PC-3 (cell line): ENCODE data around the gene ITSN1. TPM values are rescaled to one million over a fixed set of nuclear protein-coding genes. Genes with fewer than 3 reads are reported as not detected.
"Not testable (repeated sequence)": the region's sequence is repeated elsewhere in the genome, so short reads cannot be mapped to it uniquely, and the experiment has no call there.

Source experiments
- ATAC-seq: fragments of 200-7000 bp; cut with Tn5 transposase; 2 replicates; pipeline ENCODE4 v1.9.1; 2020; ENCODE audit warnings: mild to moderate bottlenecking, moderate library complexity
- BruUV-seq: library from RNA; stranded (reverse); fragments of 400-500 nt; replicated peaks from 2 replicates; lab custom pipeline; 2021; lab: Mats Ljungman, UMichigan
- CTCF ChIA-PET: fragments of 300-600 bp; sonication (Branson Sonifier 250); formaldehyde crosslinking; loops from one replicate; lab custom pipeline; 2022; ENCODE audit warnings: antibody characterized with exemption; lab: Charles Lee
- POLR2A ChIA-PET: fragments of 300-600 bp; sonication (Branson Sonifier 250); formaldehyde crosslinking; loops from one replicate; lab custom pipeline; 2022; ENCODE audit warnings: antibody characterized with exemption; ENCODE audit not compliant: unreplicated experiment; lab: Charles Lee
- DNase-seq: peaks from one replicate; pipeline ENCODE4 v3.0.0-alpha.2; 2015
- H2AFZ ChIP-seq: fragments of 300-600 bp; sonication (generic); 2 replicates; pipeline ENCODE4 v1.6.0; 2016; ENCODE audit warnings: antibody characterized with exemption, low read length
- H3F3A ChIP-seq: fragments of 300-600 bp; sonication (generic); one replicate; pipeline ENCODE4 v1.6.0; 2017; ENCODE audit warnings: antibody characterized with exemption, low read length, control low read depth, mild to moderate bottlenecking; ENCODE audit not compliant: unreplicated experiment
- H3K27ac ChIP-seq: fragments of 300-600 bp; sonication (generic); 2 replicates; pipeline ENCODE4 v1.5.1; 2016; ENCODE audit warnings: mild to moderate bottlenecking, low read length
- H3K27me3 ChIP-seq: fragments of 300-600 bp; sonication (generic); 2 replicates; pipeline ENCODE4 v1.6.1; 2016; ENCODE audit warnings: low read length, mixed read lengths
- H3K36me3 ChIP-seq: fragments of 300-600 bp; sonication (generic); 2 replicates; pipeline ENCODE4 v1.6.1; 2016; ENCODE audit warnings: low read depth, mixed run types, low read length, mixed read lengths
- H3K4me1 ChIP-seq: fragments of 300-600 bp; sonication (generic); 2 replicates; pipeline ENCODE4 v1.5.1; 2016; ENCODE audit warnings: low read length; ENCODE audit not compliant: insufficient read depth
- H3K4me2 ChIP-seq: fragments of 300-600 bp; sonication (generic); 2 replicates; pipeline ENCODE4 v1.6.0; 2016; ENCODE audit warnings: low read length
- H3K4me3 ChIP-seq: fragments of 300-600 bp; sonication (generic); 2 replicates; pipeline ENCODE4 v1.5.1; 2016; ENCODE audit warnings: mild to moderate bottlenecking, low read length, mixed read lengths
- H3K79me2 ChIP-seq: fragments of 300-600 bp; sonication (generic); 2 replicates; pipeline ENCODE4 v1.6.1; 2017; ENCODE audit warnings: low read length, mixed read lengths
- H3K9ac ChIP-seq: fragments of 300-600 bp; sonication (generic); 2 replicates; pipeline ENCODE4 v1.6.0; 2016; ENCODE audit warnings: mild to moderate bottlenecking, low read length
- H3K9me2 ChIP-seq: fragments of 300-600 bp; sonication (generic); replicated peaks from 2 replicates; pipeline ENCODE4 v1.6.1; 2016; ENCODE audit warnings: mixed run types, low read length, mixed read lengths
- H3K9me3 ChIP-seq: fragments of 300-600 bp; sonication (generic); 2 replicates; pipeline ENCODE4 v1.6.1; 2016; ENCODE audit warnings: low read length, mixed read lengths
- H4K20me1 ChIP-seq: fragments of 300-600 bp; sonication (generic); 2 replicates; pipeline ENCODE4 v1.6.1; 2016; ENCODE audit warnings: low read length, mixed read lengths
- CTCF ChIP-seq: fragments of 300-600 bp; sonication (generic); conservative IDR thresholded peaks from 2 replicates; pipeline ENCODE4 v1.5.1; 2017; ENCODE audit warnings: antibody characterized with exemption, low read depth, mild to moderate bottlenecking, low read length
- EZH2 ChIP-seq: fragments of 300-600 bp; sonication (generic); IDR thresholded peaks from one replicate; pipeline ENCODE4 v1.6.1; 2017; ENCODE audit warnings: antibody characterized with exemption, mild to moderate bottlenecking, low read length; ENCODE audit not compliant: unreplicated experiment
- EZH2phosphoT487 ChIP-seq: fragments of 300-600 bp; sonication (generic); IDR thresholded peaks from 2 replicates; pipeline ENCODE4 v1.6.1; 2018; ENCODE audit warnings: mild to moderate bottlenecking, antibody characterized with exemption, low read length, borderline replicate concordance
- intact Hi-C: fragments of 100-400 bp; cut with micrococcal nuclease; formaldehyde crosslinking; loops from 2 replicates; pipeline ENCODE4 v1.9.0; 2023
- total RNA-seq: library from RNA; depleted of rRNA; stranded (reverse); fragments of >200 nt; gene quantifications from 2 replicates; pipeline ENCODE4 v1.2.3, GENCODE V29; 2014

ITSN1 gene
- total RNA-seq, 1 experiment from 2014 or later = 45.6 TPM

GRCh38 chr21:33781121-33781520 lies 138.8 kb downstream of the ITSN1 start:
- Histone ChIP-seq H3K4me3 (no peak overlapping the region), H3F3A (no peaks in the 10 kb centered on the region), H3K27ac (no peak overlapping the region), H3K4me2 (no peak overlapping the region), H3K9me3 (no peaks in the 10 kb centered on the region), H3K79me2 (no peaks in the 10 kb centered on the region), H3K27me3 (no peaks in the 10 kb centered on the region), H4K20me1 (no peaks in the 10 kb centered on the region), H3K9ac (no peak overlapping the region), H3K36me3 (no peaks in the 10 kb centered on the region; the same call in 1 of the 2 replicates), H3K9me2 (no peaks in the 10 kb centered on the region), H2AFZ (no peak overlapping the region), H3K4me1 (no peaks in the 10 kb centered on the region)
- ChIA-PET POLR2A (interaction anchor here (0.6 kb wide), 1 partner anchor 30 kb away, joined by 4 read pairs; no protein-coding TSS in a partner anchor), CTCF (no interaction called here)
- no TSS peak for BruUV-seq
- TF ChIP-seq EZH2 = no peak
- no peak for TF ChIP-seq CTCF
- TF ChIP-seq EZH2phosphoT487 = no peak
- ATAC-seq (no peak), DNase-seq (no peak)
- intact Hi-C loops = no loop called here

GRCh38 chr21:33783187-33783979 lies 141.1 kb downstream of the ITSN1 start:
- Histone ChIP-seq H3K36me3 (no peaks in the 10 kb centered on the region; the same call in 1 of the 2 replicates), H4K20me1 (no peaks in the 10 kb centered on the region), H3K79me2 (no peaks in the 10 kb centered on the region), H3K27ac (no peak overlapping the region), H3K9me3 (no peaks in the 10 kb centered on the region), H3K4me2 (no peak overlapping the region), H2AFZ (no peak overlapping the region), H3F3A (no peaks in the 10 kb centered on the region), H3K27me3 (no peaks in the 10 kb centered on the region), H3K4me1 (no peaks in the 10 kb centered on the region), H3K4me3 (no peak overlapping the region), H3K9ac (no peak overlapping the region), H3K9me2 (no peaks in the 10 kb centered on the region)
- no TSS peak for BruUV-seq
- ATAC-seq (no peak), DNase-seq (no peak)
- TF ChIP-seq CTCF (no peak), EZH2phosphoT487 (no peak), EZH2 (no peak)
- POLR2A ChIA-PET = no interaction called here
- CTCF ChIA-PET = no interaction called here
- intact Hi-C loops = no loop called here

GRCh38 chr21:33787431-33787830 lies 145.1 kb downstream of the ITSN1 start:
- POLR2A ChIA-PET = no interaction called here
- DNase-seq = no peak
- BruUV-seq = no TSS peak
- H4K20me1 ChIP-seq = no peaks in the 10 kb centered on the region
- H3K9ac ChIP-seq = no peak overlapping the region
- no peak overlapping the region for H3K4me3 ChIP-seq
- H3K4me2 ChIP-seq = no peak overlapping the region
- no peaks in the 10 kb centered on the region for H3K79me2 ChIP-seq
- CTCF ChIA-PET = interaction anchor here (0.6 kb wide), 1 partner anchor 88 kb away, joined by 3 read pairs; no protein-coding TSS in a partner anchor
- H3K27me3 ChIP-seq = no peaks in the 10 kb centered on the region
- no peak overlapping the region for H3K27ac ChIP-seq
- no peaks in the 10 kb centered on the region for H3K36me3 ChIP-seq
- H3K4me1 ChIP-seq = no peaks in the 10 kb centered on the region
- no peaks in the 10 kb centered on the region for H3K9me2 ChIP-seq
- H3F3A ChIP-seq = no peaks in the 10 kb centered on the region
- no peak for ATAC-seq
- H2AFZ ChIP-seq = no peak overlapping the region
- H3K9me3 ChIP-seq = no peaks in the 10 kb centered on the region
- TF ChIP-seq EZH2phosphoT487 = no peak
- TF ChIP-seq CTCF = no peak
- no peak for TF ChIP-seq EZH2
- intact Hi-C loops = no loop called here

- H3K4me1 ChIP-seq, intact Hi-C loops, H3K4me3 ChIP-seq, H3K4me2 ChIP-seq, BruUV-seq, ATAC-seq, H4K20me1 ChIP-seq, H3K27me3 ChIP-seq, H2AFZ ChIP-seq, H3K36me3 ChIP-seq, DNase-seq, H3F3A ChIP-seq, H3K9me2 ChIP-seq, CTCF ChIA-PET, POLR2A ChIA-PET, H3K27ac ChIP-seq, H3K9me3 ChIP-seq, H3K9ac ChIP-seq, H3K79me2 ChIP-seq: not testable (repeated sequence)
These were observed 146.1 kb downstream of the ITSN1 start for GRCh38 chr21:33788438-33788837.
